Myometrial cell (primary cell): ENCODE measurements around the gene IL33. TPM values are rescaled to one million over a fixed set of nuclear protein-coding genes. Genes with fewer than 3 reads are reported as not detected.

ENCODE experiments used
- total RNA-seq: library from RNA; depleted of rRNA; stranded (reverse); fragments of >200 nt; gene quantifications from 2 replicates; pipeline ENCODE4 v1.2.3, GENCODE V29; 2015

IL33 gene, protein sequence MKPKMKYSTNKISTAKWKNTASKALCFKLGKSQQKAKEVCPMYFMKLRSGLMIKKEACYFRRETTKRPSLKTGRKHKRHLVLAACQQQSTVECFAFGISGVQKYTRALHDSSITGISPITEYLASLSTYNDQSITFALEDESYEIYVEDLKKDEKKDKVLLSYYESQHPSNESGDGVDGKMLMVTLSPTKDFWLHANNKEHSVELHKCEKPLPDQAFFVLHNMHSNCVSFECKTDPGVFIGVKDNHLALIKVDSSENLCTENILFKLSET
- 22.5 and 29.1 TPM in 2 replicates for total RNA-seq

DNA sequence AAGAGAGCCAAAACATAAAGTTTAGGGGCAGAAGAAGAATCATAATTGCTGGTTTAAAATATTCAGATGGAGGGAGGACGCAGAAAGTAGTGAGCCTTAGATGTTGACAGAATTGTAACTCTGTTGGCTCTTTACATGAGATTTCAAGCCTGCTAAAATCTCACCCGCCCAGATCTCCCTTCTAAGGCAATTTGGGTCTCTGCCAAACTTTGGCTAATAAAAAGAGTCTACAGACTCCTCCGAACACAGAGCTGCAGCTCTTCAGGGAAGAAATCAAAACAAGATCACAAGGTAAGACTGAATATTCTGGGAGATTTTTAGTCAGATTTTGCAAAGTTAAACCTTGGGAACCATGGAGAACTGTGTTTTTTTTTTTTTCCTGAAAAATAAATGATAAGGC lies at the start of gene IL33:
TSS of gene IL33 (plus strand) at position 246 of the 400 bp plus-strand sequence. CDS start 25,888 bp downstream, outside the sequence.

Other genes with a start within 250 kb of the IL33 start
- 19.0 and 29.4 TPM in 2 replicates for gene RANBP6, start 200.2 kb upstream of the IL33 start, total RNA-seq
- not detected in 2 replicates for gene TPD52L3, start 112.6 kb downstream of the IL33 start, total RNA-seq
- 24.5 and 26.2 TPM in 2 replicates for gene UHRF2, start 197.4 kb downstream of the IL33 start, total RNA-seq